Duodenal mucosa (tissue), 2 donors: ENCODE measurements around the gene EOGT.

Source experiments
- H3K27ac ChIP-seq: one replicate; pipeline ENCODE4 v1.7.0; 2013; ENCODE audit warnings: low read depth, low read length
- H3K27me3 ChIP-seq, 2 donors: one replicate each; pipeline ENCODE4 v1.7.0; 2013; ENCODE audit warnings: low read length in 2 of 2, control low read depth in 1 of 2; ENCODE audit not compliant: insufficient read depth in 2 of 2, control insufficient read depth in 1 of 2
- H3K36me3 ChIP-seq, 2 donors: one replicate each; pipeline ENCODE4 v1.7.0; 2013; ENCODE audit warnings: low read length in 2 of 2, control low read depth in 1 of 2; ENCODE audit not compliant: insufficient read depth in 2 of 2, control insufficient read depth in 1 of 2
- H3K4me1 ChIP-seq, 2 donors: one replicate each; pipeline ENCODE4 v1.7.0; 2013; ENCODE audit warnings: low read length in 2 of 2, control low read depth in 1 of 2; ENCODE audit not compliant: insufficient read depth in 2 of 2, control insufficient read depth in 1 of 2
- H3K4me3 ChIP-seq, 2 donors: one replicate each; pipeline ENCODE4 v1.7.0; 2013; ENCODE audit warnings: low read length in 2 of 2, low read depth in 1 of 2
- H3K9ac ChIP-seq, 2 donors: one replicate each; pipeline ENCODE4 v1.7.0; 2013; ENCODE audit warnings: low read length in 2 of 2, low read depth in 1 of 2
- H3K9me3 ChIP-seq, 2 donors: one replicate each; pipeline ENCODE4 v1.7.0; 2013; ENCODE audit warnings: low read length in 2 of 2, control low read depth in 1 of 2; ENCODE audit not compliant: control insufficient read depth in 1 of 2

The EOGT gene

GRCh38 chr3:69011096-69011730 is 2.3 kb downstream of the EOGT start:
- Histone ChIP-seq H3K9me3 (no peaks in the 10 kb centered on the region), H3K36me3 (peaks cover 9 to 17% of the 10 kb centered on the region in 2 donors), H3K4me3 (no peak overlapping the region), H3K27ac (no peak overlapping the region), H3K27me3 (no peaks in the 10 kb centered on the region), H3K9ac (no peak overlapping the region), H3K4me1 (peaks cover 6 to 12% of the 10 kb centered on the region in 2 donors)

GRCh38 chr3:69009559-69010410 is 3.7 kb downstream of the EOGT start:
- H3K27me3 ChIP-seq, result no peaks in the 10 kb centered on the region
- H3K9ac ChIP-seq, result no peak overlapping the region
- no peak overlapping the region for H3K4me3 ChIP-seq
- H3K36me3 ChIP-seq, result peaks cover 9 to 19% of the 10 kb centered on the region in 2 donors
- H3K27ac ChIP-seq, result no peak overlapping the region
- H3K4me1 ChIP-seq, result peaks cover 6 to 12% of the 10 kb centered on the region in 2 donors
- H3K9me3 ChIP-seq, result no peaks in the 10 kb centered on the region

- Histone ChIP-seq H3K9me3 (no peaks in the 10 kb centered on the region), H3K27me3 (no peaks in the 10 kb centered on the region), H3K9ac (no peak overlapping the region), H3K27ac (no peak overlapping the region), H3K36me3 (peaks cover 11 to 21% of the 10 kb centered on the region in 2 donors), H3K4me3 (no peak overlapping the region), H3K4me1 (peaks cover 2 to 7% of the 10 kb centered on the region in 2 donors)
Measured at GRCh38 chr3:69008980-69009379, 4.5 kb downstream of the EOGT start.

GRCh38 chr3:69005791-69006482 is 7.5 kb downstream of the EOGT start:
- Histone ChIP-seq H3K9me3 (no peaks in the 10 kb centered on the region), H3K9ac (no peak overlapping the region), H3K27ac (no peak overlapping the region), H3K4me1 (no peaks in the 10 kb centered on the region), H3K36me3 (peaks cover 19 to 32% of the 10 kb centered on the region in 2 donors), H3K27me3 (no peaks in the 10 kb centered on the region), H3K4me3 (no peak overlapping the region)

- Histone ChIP-seq H3K27ac (no peak overlapping the region), H3K4me1 (no peaks in the 10 kb centered on the region), H3K9me3 (no peaks in the 10 kb centered on the region), H3K9ac (no peak overlapping the region), H3K27me3 (no peaks in the 10 kb centered on the region), H3K4me3 (no peak overlapping the region), H3K36me3 (peaks cover 19 to 32% of the 10 kb centered on the region in 2 donors)
Measured at GRCh38 chr3:69005071-69005790, 8.3 kb downstream of the EOGT start.

GRCh38 chr3:69004138-69004537 is 9.3 kb downstream of the EOGT start:
- H3K36me3 ChIP-seq, result peaks cover 15 to 32% of the 10 kb centered on the region in 2 donors
- no peak overlapping the region for H3K4me3 ChIP-seq
- no peak overlapping the region for H3K27ac ChIP-seq
- H3K27me3 ChIP-seq, result no peaks in the 10 kb centered on the region
- no peak overlapping the region for H3K9ac ChIP-seq
- H3K4me1 ChIP-seq, result no peaks in the 10 kb centered on the region
- no peaks in the 10 kb centered on the region for H3K9me3 ChIP-seq

- Histone ChIP-seq H3K36me3 (peaks cover 20 to 38% of the 10 kb centered on the region in 2 donors), H3K4me3 (no peak overlapping the region), H3K9me3 (no peaks in the 10 kb centered on the region), H3K9ac (no peak overlapping the region), H3K27me3 (no peaks in the 10 kb centered on the region), H3K27ac (no peak overlapping the region), H3K4me1 (no peaks in the 10 kb centered on the region)
Measured at GRCh38 chr3:68999605-69000004, 13.9 kb downstream of the EOGT start.

- Histone ChIP-seq H3K36me3 (peaks cover 20 to 39% of the 10 kb centered on the region in 2 donors), H3K9me3 (no peaks in the 10 kb centered on the region), H3K4me3 (no peak overlapping the region), H3K9ac (no peak overlapping the region), H3K27me3 (no peaks in the 10 kb centered on the region), H3K27ac (no peak overlapping the region), H3K4me1 (no peaks in the 10 kb centered on the region)
Measured at GRCh38 chr3:68999158-68999557, 14.3 kb downstream of the EOGT start.

- Histone ChIP-seq H3K9ac (no peak overlapping the region), H3K27me3 (no peaks in the 10 kb centered on the region), H3K27ac (no peak overlapping the region), H3K4me3 (no peak overlapping the region), H3K9me3 (no peaks in the 10 kb centered on the region), H3K36me3 (peaks cover 11 to 32% of the 10 kb centered on the region in 2 donors), H3K4me1 (no peaks in the 10 kb centered on the region)
Measured at GRCh38 chr3:68997887-68998286, 15.6 kb downstream of the EOGT start.
